K562 (cell line): ENCODE results near the gene STXBP4. TPM values are rescaled to one million over a fixed set of nuclear protein-coding genes. Genes with fewer than 3 reads are reported as not detected.

Source experiments
- CCAR2 ChIP-seq: fragments of 200-400 bp; formaldehyde crosslinking; IDR thresholded peaks from 2 replicates; pipeline ENCODE4 v1.6.1; 2017; ENCODE audit warnings: mild to moderate bottlenecking, low read depth, low read length
- RUNX1 ChIP-seq: sonication (generic); IDR thresholded peaks from 2 replicates; pipeline ENCODE4 v1.6.1; 2016; ENCODE audit warnings: antibody characterized with exemption, low read depth
- THRAP3 ChIP-seq: fragments of 450-650 bp; IDR thresholded peaks from 2 replicates; pipeline ENCODE4 v1.6.1; 2016; ENCODE audit warnings: mild to moderate bottlenecking, inconsistent platforms, borderline replicate concordance
- ZBTB5 ChIP-seq: fragments of 450-650 bp; IDR thresholded peaks from 2 replicates; pipeline ENCODE4 v1.6.1; 2017; ENCODE audit warnings: antibody characterized with exemption
- ZNF274 ChIP-seq: IDR thresholded peaks from 2 replicates; pipeline ENCODE4 v1.6.1; 2011; ENCODE audit warnings: low read depth, mild to moderate bottlenecking, low read length, moderate library complexity, borderline replicate concordance
- ZNF57 ChIP-seq: fragments of 450-650 bp; formaldehyde crosslinking; IDR thresholded peaks from 2 replicates; pipeline ENCODE4 v1.4.0; 2020; ENCODE audit warnings: mild to moderate bottlenecking, moderate library complexity
- polyA plus RNA-seq, 8 experiments: library from polyadenylated mRNA; depleted of rRNA in 4 of 8; stranded (reverse) in 5 of 8; unstranded in 3 of 8; fragments of >200 nt; fragmentation: Nextera tagmentation in 2 of 8; fragmentation: Illumina TruSeq in 1 of 8; extraction: Ambion mirVana in 2 of 8; extraction: Trizol in 1 of 8; gene quantifications; 2 replicates each; pipeline versions ENCODE4 v1.2.1 to v1.2.3, GENCODE V29; 2011 to 2014; ENCODE audit warnings: inconsistent platforms in 1 of 8, missing spikeins in 1 of 8
- total RNA-seq, 7 experiments: library from RNA; depleted of rRNA in 6 of 7; stranded (reverse); fragments of >200 nt in 6 of 7; fragmentation: Illumina TruSeq in 2 of 7; extraction: Trizol in 2 of 7; gene quantifications; 2 replicates each; pipeline versions ENCODE4 v1.2.1 to v1.2.3, GENCODE V29; 2011 to 2021; ENCODE audit warnings: low replicate concordance in 1 of 7
- TF ChIP-seq, protein P1 (sequence below): fragments of 450-650 bp; conservative IDR thresholded peaks from 2 replicates; pipeline ENCODE4 v1.6.1; 2016; ENCODE audit warnings: missing genetic modification characterization, low read depth, mild to moderate bottlenecking, missing compliant biosample characterization, moderate library complexity
- TF ChIP-seq, protein P2 (sequence below): fragments of 250-450 bp; sonication (Bioruptor Pico); IDR thresholded peaks from 2 replicates; pipeline ENCODE4 v1.4.0; 2020

Gene STXBP4
- total and polyA plus RNA-seq, 9 of the 15 experiments (the other 6 are each of a cell fraction or from before 2014, with no cell fraction given), result 11.6 to 23.2 (median 18.5) TPM

- TF ChIP-seq, protein P1, sequence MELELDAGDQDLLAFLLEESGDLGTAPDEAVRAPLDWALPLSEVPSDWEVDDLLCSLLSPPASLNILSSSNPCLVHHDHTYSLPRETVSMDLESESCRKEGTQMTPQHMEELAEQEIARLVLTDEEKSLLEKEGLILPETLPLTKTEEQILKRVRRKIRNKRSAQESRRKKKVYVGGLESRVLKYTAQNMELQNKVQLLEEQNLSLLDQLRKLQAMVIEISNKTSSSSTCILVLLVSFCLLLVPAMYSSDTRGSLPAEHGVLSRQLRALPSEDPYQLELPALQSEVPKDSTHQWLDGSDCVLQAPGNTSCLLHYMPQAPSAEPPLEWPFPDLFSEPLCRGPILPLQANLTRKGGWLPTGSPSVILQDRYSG (tag), result no peak
- TF ChIP-seq, protein P2, sequence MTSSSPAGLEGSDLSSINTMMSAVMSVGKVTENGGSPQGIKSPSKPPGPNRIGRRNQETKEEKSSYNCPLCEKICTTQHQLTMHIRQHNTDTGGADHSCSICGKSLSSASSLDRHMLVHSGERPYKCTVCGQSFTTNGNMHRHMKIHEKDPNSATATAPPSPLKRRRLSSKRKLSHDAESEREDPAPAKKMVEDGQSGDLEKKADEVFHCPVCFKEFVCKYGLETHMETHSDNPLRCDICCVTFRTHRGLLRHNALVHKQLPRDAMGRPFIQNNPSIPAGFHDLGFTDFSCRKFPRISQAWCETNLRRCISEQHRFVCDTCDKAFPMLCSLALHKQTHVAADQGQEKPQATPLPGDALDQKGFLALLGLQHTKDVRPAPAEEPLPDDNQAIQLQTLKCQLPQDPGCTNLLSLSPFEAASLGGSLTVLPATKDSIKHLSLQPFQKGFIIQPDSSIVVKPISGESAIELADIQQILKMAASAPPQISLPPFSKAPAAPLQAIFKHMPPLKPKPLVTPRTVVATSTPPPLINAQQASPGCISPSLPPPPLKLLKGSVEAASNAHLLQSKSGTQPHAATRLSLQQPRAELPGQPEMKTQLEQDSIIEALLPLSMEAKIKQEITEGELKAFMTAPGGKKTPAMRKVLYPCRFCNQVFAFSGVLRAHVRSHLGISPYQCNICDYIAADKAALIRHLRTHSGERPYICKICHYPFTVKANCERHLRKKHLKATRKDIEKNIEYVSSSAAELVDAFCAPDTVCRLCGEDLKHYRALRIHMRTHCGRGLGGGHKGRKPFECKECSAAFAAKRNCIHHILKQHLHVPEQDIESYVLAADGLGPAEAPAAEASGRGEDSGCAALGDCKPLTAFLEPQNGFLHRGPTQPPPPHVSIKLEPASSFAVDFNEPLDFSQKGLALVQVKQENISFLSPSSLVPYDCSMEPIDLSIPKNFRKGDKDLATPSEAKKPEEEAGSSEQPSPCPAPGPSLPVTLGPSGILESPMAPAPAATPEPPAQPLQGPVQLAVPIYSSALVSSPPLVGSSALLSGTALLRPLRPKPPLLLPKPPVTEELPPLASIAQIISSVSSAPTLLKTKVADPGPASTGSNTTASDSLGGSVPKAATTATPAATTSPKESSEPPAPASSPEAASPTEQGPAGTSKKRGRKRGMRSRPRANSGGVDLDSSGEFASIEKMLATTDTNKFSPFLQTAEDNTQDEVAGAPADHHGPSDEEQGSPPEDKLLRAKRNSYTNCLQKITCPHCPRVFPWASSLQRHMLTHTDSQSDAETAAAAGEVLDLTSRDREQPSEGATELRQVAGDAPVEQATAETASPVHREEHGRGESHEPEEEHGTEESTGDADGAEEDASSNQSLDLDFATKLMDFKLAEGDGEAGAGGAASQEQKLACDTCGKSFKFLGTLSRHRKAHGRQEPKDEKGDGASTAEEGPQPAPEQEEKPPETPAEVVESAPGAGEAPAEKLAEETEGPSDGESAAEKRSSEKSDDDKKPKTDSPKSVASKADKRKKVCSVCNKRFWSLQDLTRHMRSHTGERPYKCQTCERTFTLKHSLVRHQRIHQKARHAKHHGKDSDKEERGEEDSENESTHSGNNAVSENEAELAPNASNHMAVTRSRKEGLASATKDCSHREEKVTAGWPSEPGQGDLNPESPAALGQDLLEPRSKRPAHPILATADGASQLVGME (CRISPR knock-in tag), result no peak
- no peak for TF ChIP-seq ZNF274
- no peak for TF ChIP-seq RUNX1
- no peak for TF ChIP-seq ZNF57 (CRISPR knock-in tag)
- TF ChIP-seq CCAR2, result no peak
- no peak for TF ChIP-seq ZBTB5
- TF ChIP-seq THRAP3, result no peak
Measured at GRCh38 chr17:55002458-55002857, 33.9 kb downstream of the STXBP4 start (continued).
